ENCODE data around the gene RCL1. TPM values are rescaled to one million over a fixed set of nuclear protein-coding genes. Genes with fewer than 3 reads are reported as not detected.
"Not testable (repeated sequence)": the region's sequence is repeated elsewhere in the genome, so short reads cannot be mapped to it uniquely, and the experiment has no call there.

The RCL1 gene
- total RNA-seq, 1 experiment from 2014 or later: 24.9 TPM

DNA sequence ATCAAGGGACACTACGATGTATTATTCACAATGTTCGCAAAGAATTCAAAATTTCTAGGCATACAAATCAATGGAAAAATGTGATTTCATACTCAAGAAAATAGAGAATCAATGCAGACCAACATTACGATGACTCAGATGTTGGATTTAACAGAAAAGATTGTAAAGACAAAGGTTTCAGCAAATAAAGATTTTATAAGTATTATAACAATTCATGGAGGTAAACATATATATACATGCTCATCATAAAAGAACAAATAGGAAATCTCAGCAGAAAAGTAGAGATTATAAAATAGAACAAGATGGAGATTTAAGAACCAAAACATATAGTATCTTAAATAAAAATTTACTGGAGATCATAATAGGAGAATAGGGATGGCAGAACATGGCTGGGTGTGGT lies 98.9 kb downstream of the RCL1 start:
- H3K9ac ChIP-seq (ENCODE audit: low read length): no peak overlapping the region
- no peak overlapping the region for H3K27ac ChIP-seq (ENCODE audit: low read length)
- H2AFZ ChIP-seq (ENCODE audit: low read length): no peak overlapping the region
- H3K79me2 ChIP-seq (ENCODE audit: low read length): no peaks in the 10 kb centered on the region
- H3K4me3 ChIP-seq (ENCODE audit: low read length): no peak overlapping the region
- H3K4me1 ChIP-seq (ENCODE audit: low read length): peaks cover under 1% of the 10 kb centered on the region; the same call in 1 of the 2 replicates
- no peaks in the 10 kb centered on the region for H3K27me3 ChIP-seq (ENCODE audit: low read length)
- no peaks in the 10 kb centered on the region for H4K20me1 ChIP-seq (ENCODE audit: insufficient read depth, low read depth, low read length)
- no peak overlapping the region for H3K4me2 ChIP-seq (ENCODE audit: low read depth, low read length, poor library complexity, severe bottlenecking)
- no peaks in the 10 kb centered on the region for H3K36me3 ChIP-seq (ENCODE audit: insufficient read depth, low read length)
- no peaks in the 10 kb centered on the region for H3K9me2 ChIP-seq (replicated peaks; ENCODE audit: insufficient read depth, low read length)
- H3K9me3 ChIP-seq (ENCODE audit: low read length): no peaks in the 10 kb centered on the region
- no peak for DNase-seq

DNA sequence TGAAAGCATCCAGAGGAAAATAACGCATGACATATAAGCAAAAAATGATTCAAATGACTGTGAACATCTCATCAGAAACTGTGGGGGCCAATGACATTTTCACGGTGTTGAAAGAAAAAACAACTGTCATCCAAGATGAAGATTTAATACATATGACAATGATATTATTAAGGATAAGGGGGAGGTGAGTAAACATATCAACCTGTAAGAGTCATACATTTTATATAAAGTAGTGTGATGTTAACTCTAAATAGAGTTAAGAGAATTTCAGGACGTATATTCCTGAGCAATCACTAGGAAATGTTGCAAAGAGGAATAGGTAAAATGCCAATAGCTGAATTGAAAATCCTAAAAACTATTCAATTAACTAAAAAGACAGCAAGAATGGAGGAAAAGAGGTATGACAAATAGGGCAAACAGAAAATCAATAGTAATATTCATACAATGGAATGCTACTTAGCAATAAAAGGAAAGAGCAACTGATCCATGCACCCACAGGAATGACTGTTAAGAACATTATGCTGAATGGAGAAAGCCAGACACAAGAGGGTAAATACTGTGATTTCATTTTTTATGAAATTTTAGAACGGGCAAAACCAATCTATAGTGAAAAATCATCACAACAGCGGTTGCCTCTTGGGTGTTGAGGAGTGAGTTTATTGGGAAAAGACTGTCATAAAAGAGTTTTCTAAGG lies 99.9 kb downstream of the RCL1 start:
- H3K9me2 ChIP-seq (replicated peaks; ENCODE audit: insufficient read depth, low read length): no peaks in the 10 kb centered on the region

DNA sequence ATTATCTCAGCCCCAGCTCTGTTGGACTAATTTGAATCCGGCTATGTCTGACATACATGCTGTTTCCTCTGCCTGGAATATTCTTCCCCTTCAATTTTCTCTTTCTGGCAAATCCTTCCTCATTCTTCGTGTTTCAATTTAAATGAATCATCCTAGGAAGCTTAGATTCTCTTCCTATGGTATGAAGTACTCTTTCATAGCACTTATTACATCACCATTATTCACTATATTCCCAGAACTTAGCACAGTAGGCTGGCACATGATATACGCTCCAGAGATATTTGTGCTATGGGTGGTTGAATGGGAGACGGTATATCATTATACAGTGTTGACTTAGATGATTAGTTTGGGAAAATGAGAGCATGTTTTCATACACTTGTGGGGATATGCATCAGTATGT lies 101.3 kb downstream of the RCL1 start:
- Histone ChIP-seq H3K27me3 (ENCODE audit: low read length) (no peaks in the 10 kb centered on the region), H2AFZ (ENCODE audit: low read length) (no peak overlapping the region)

More for the DNA sequence above, 99.9 kb downstream of the RCL1 start:
- Histone ChIP-seq H3K9me3 (ENCODE audit: low read length) (no peaks in the 10 kb centered on the region), H4K20me1 (ENCODE audit: insufficient read depth, low read depth, low read length) (no peaks in the 10 kb centered on the region), H3K27ac (ENCODE audit: low read length) (no peak overlapping the region), H2AFZ (ENCODE audit: low read length) (no peak overlapping the region), H3K4me2 (ENCODE audit: low read depth, low read length, poor library complexity, severe bottlenecking) (no peak overlapping the region), H3K36me3 (ENCODE audit: insufficient read depth, low read length) (no peaks in the 10 kb centered on the region), H3K79me2 (ENCODE audit: low read length) (no peaks in the 10 kb centered on the region), H3K4me3 (ENCODE audit: low read length) (no peak overlapping the region), H3K4me1 (ENCODE audit: low read length) (no peaks in the 10 kb centered on the region), H3K27me3 (ENCODE audit: low read length) (no peaks in the 10 kb centered on the region), H3K9ac (ENCODE audit: low read length) (no peak overlapping the region)
- DNase-seq: no peak

DNA sequence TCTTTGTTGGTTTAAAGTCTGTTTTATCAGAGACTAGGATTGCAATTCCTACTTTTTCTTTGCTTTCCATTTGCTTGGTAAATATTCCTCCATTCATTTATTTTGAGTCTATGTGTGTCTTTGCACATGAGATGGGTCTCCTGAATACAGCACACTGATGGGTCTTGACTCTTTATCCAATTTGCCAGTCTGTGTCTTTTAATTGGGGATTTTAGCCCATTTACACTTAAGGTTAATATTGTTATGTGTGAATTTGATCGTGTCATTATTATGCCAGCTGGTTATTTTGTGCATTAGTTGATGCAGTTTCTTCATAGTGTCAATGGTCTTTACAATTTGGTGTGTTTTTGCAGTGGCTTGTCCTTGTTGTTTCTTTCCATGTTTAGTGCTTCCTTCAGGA lies 107.1 kb downstream of the RCL1 start:
- DNase-seq: not testable (repeated sequence)

More for the DNA sequence above, 101.3 kb downstream of the RCL1 start:
- H3K79me2 ChIP-seq (ENCODE audit: low read length): no peaks in the 10 kb centered on the region
- H3K9me3 ChIP-seq (ENCODE audit: low read length): no peaks in the 10 kb centered on the region
- H3K9ac ChIP-seq (ENCODE audit: low read length): no peak overlapping the region
- H3K27ac ChIP-seq (ENCODE audit: low read length): no peak overlapping the region
- no peak overlapping the region for H3K4me3 ChIP-seq (ENCODE audit: low read length)
- no peaks in the 10 kb centered on the region for H3K36me3 ChIP-seq (ENCODE audit: insufficient read depth, low read length)
- no peaks in the 10 kb centered on the region for H3K9me2 ChIP-seq (replicated peaks; ENCODE audit: insufficient read depth, low read length)
- H4K20me1 ChIP-seq (ENCODE audit: insufficient read depth, low read depth, low read length): no peaks in the 10 kb centered on the region
- no peak for DNase-seq
- H3K4me1 ChIP-seq (ENCODE audit: low read length): no peaks in the 10 kb centered on the region
- no peak overlapping the region for H3K4me2 ChIP-seq (ENCODE audit: low read depth, low read length, poor library complexity, severe bottlenecking)

DNA sequence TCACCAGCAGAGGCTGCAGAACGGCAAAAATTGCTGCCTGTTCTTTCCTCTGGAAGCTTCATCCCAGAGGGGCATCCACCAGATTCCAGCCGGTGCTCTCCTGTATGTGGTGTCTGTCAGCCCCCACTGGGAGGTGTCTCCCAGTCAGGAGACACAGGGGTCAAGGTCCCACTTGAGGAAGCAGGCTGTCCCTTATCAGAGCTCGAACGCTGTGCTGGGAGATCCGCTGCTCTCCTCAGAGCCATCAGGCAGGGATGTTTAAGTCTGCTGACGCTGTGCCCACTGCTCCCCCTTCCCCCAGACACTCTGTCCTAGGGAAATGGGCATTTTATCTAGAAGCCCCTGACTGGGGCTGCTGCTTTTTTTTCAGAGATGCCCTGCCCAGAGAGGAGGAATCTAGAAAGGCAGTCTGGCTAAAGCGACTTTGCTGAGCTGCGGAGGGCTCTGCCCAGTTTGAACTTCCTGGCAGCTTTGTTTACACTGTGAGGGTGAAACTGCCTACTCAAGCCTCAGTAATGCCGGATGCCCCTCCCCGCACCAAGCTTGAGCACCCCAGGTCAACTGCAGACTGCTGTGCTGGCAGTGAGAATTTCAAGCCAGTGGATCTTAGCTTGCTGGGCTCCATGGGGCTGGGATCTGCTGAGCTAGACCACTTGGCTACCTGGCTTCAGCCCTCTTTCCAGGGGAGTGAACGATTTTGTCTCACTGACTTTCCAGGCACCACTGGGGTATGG lies 108.8 kb downstream of the RCL1 start:
- not testable (repeated sequence) for H3K79me2 ChIP-seq (ENCODE audit: low read length); H3K4me2 ChIP-seq (ENCODE audit: low read depth, low read length, poor library complexity, severe bottlenecking); H3K36me3 ChIP-seq (ENCODE audit: insufficient read depth, low read length); H3K4me3 ChIP-seq (ENCODE audit: low read length); H3K9me2 ChIP-seq (replicated peaks; ENCODE audit: insufficient read depth, low read length); H3K9ac ChIP-seq (ENCODE audit: low read length); H3K27me3 ChIP-seq (ENCODE audit: low read length); H3K4me1 ChIP-seq (ENCODE audit: low read length); H3K9me3 ChIP-seq (ENCODE audit: low read length); DNase-seq; H4K20me1 ChIP-seq (ENCODE audit: insufficient read depth, low read depth, low read length); H2AFZ ChIP-seq (ENCODE audit: low read length); H3K27ac ChIP-seq (ENCODE audit: low read length)

More for the DNA sequence above, 107.1 kb downstream of the RCL1 start:
- H4K20me1 ChIP-seq (ENCODE audit: insufficient read depth, low read depth, low read length); H3K4me3 ChIP-seq (ENCODE audit: low read length); H3K4me1 ChIP-seq (ENCODE audit: low read length); H3K36me3 ChIP-seq (ENCODE audit: insufficient read depth, low read length); H3K9ac ChIP-seq (ENCODE audit: low read length); H3K27ac ChIP-seq (ENCODE audit: low read length); H3K4me2 ChIP-seq (ENCODE audit: low read depth, low read length, poor library complexity, severe bottlenecking); H3K79me2 ChIP-seq (ENCODE audit: low read length); H3K9me3 ChIP-seq (ENCODE audit: low read length); H2AFZ ChIP-seq (ENCODE audit: low read length); H3K27me3 ChIP-seq (ENCODE audit: low read length); H3K9me2 ChIP-seq (replicated peaks; ENCODE audit: insufficient read depth, low read length): not testable (repeated sequence)

DNA sequence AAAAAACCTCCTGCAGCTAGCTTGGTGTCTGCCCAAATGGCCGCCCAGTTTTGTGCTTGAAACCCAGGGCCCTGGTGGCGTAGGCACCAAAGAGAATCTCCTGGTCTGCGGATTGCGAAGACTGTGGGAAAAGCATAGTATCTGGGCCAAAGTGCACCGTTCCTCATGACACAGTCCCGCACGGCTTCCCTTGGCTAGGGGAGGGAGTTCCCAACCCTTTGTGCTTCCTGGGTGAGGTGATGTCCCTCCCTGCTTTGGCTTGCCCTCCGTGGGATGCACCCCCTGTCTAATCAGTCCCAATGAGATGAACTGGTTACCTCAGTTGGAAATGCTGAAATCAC lies 109.4 kb downstream of the RCL1 start:
- no peaks in the 10 kb centered on the region for H3K9me2 ChIP-seq (replicated peaks; ENCODE audit: insufficient read depth, low read length)
- no peaks in the 10 kb centered on the region for H3K27me3 ChIP-seq (ENCODE audit: low read length)
- H3K4me1 ChIP-seq (ENCODE audit: low read length): no peaks in the 10 kb centered on the region
- H2AFZ ChIP-seq (ENCODE audit: low read length): no peak overlapping the region
- H3K27ac ChIP-seq (ENCODE audit: low read length): no peak overlapping the region
- no peaks in the 10 kb centered on the region for H3K79me2 ChIP-seq (ENCODE audit: low read length)
- H3K36me3 ChIP-seq (ENCODE audit: insufficient read depth, low read length): no peaks in the 10 kb centered on the region
- H3K4me3 ChIP-seq (ENCODE audit: low read length): no peak overlapping the region
- no peaks in the 10 kb centered on the region for H3K9me3 ChIP-seq (ENCODE audit: low read length)
- H3K9ac ChIP-seq (ENCODE audit: low read length): no peak overlapping the region
- no peak for DNase-seq
- H3K4me2 ChIP-seq (ENCODE audit: low read depth, low read length, poor library complexity, severe bottlenecking): no peak overlapping the region
- H4K20me1 ChIP-seq (ENCODE audit: insufficient read depth, low read depth, low read length): no peaks in the 10 kb centered on the region

DNA sequence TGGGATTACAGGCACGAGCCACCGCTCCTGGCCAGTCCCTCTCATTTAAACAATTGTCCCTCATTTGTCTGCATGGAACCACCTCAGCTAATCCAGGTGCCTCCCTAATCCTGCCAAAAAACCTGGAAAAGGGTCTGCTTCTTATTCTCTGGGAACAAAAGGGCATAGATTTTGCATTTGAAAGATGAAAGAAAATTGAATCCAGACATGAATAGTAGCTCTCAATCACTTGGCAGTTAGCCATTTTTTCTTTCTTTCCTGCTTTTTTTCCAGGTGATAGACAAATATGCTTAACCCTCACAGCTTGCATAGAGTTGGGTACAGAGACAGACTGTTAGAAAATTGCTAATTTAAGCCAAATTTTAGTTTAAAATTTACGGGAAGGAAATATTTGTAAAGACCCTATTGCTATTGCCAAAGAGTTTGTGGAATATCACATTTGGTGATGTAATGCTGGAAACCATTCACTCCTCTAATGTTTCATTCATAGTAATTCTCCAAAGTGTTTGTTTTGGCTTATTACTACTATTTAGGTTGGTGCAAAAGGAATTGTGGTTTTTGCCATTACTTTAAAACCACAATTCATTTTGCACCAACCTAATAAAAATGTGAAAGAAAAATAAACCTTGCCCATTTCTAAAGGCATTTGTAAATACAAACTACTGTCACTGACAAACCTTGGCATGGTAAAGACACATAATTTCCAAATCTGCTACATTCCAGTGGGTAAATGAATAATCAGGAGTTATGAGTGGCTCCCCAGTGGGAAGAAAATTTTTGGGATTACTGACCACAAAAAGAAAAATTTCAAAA lies 111.8 kb downstream of the RCL1 start:
- Histone ChIP-seq H3K27me3 (ENCODE audit: low read length) (no peaks in the 10 kb centered on the region), H3K4me2 (ENCODE audit: low read depth, low read length, poor library complexity, severe bottlenecking) (no peak overlapping the region), H4K20me1 (ENCODE audit: insufficient read depth, low read depth, low read length) (no peaks in the 10 kb centered on the region), H3K9me3 (ENCODE audit: low read length) (no peaks in the 10 kb centered on the region), H3K9ac (ENCODE audit: low read length) (no peak overlapping the region), H2AFZ (ENCODE audit: low read length) (no peak overlapping the region), H3K36me3 (ENCODE audit: insufficient read depth, low read length) (no peaks in the 10 kb centered on the region), H3K27ac (ENCODE audit: low read length) (no peak overlapping the region), H3K4me1 (ENCODE audit: low read length) (no peaks in the 10 kb centered on the region), H3K9me2 (replicated peaks; ENCODE audit: insufficient read depth, low read length) (no peaks in the 10 kb centered on the region), H3K4me3 (ENCODE audit: low read length) (no peak overlapping the region), H3K79me2 (ENCODE audit: low read length) (no peaks in the 10 kb centered on the region)
- no peak for DNase-seq

DNA sequence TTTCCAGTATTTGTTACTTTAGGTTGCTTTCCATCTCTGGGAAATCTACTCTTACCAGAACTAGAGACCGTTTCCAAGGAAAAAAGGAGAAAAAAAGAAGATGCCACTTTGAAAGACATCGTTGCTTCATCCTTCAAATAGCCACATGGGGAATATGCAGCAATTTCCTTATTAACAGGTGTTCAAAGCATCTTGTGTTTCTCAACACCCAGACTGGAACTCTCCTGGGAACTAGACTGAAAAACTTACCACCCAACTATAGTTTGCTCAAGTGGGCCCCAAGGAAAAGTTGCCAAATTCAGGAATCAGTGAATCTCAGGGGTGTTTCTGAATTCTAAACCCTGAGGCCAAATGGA lies 112.4 kb downstream of the RCL1 start:
- no peak overlapping the region for H2AFZ ChIP-seq (ENCODE audit: low read length)
- H3K27ac ChIP-seq (ENCODE audit: low read length): no peak overlapping the region
- no peaks in the 10 kb centered on the region for H3K36me3 ChIP-seq (ENCODE audit: insufficient read depth, low read length)
- no peak for DNase-seq
- no peaks in the 10 kb centered on the region for H3K4me1 ChIP-seq (ENCODE audit: low read length)
- H3K4me2 ChIP-seq (ENCODE audit: low read depth, low read length, poor library complexity, severe bottlenecking): no peak overlapping the region
- H3K9me3 ChIP-seq (ENCODE audit: low read length): no peaks in the 10 kb centered on the region
- H3K27me3 ChIP-seq (ENCODE audit: low read length): no peaks in the 10 kb centered on the region
- no peaks in the 10 kb centered on the region for H3K79me2 ChIP-seq (ENCODE audit: low read length)
- no peaks in the 10 kb centered on the region for H4K20me1 ChIP-seq (ENCODE audit: insufficient read depth, low read depth, low read length)
- H3K9me2 ChIP-seq (replicated peaks; ENCODE audit: insufficient read depth, low read length): no peaks in the 10 kb centered on the region
- no peak overlapping the region for H3K4me3 ChIP-seq (ENCODE audit: low read length)
- H3K9ac ChIP-seq (ENCODE audit: low read length): no peak overlapping the region
